Activated CD8-positive, alpha-beta memory T cell treated with anti-CD3 and anti-CD28 coated beads, Interleukin-2, amount 50 U/mL, for 1 hour (primary cell): Measurements from ENCODE around the gene LMNA.
"Not testable (repeated sequence)": the region's sequence is repeated elsewhere in the genome, so short reads cannot be mapped to it uniquely, and the experiment has no call there.

Source experiments
- DNase-seq: peaks from one replicate; pipeline ENCODE4 v3.0.0-alpha.2; 2020; ENCODE audit errors: extremely low read depth

The LMNA gene

GRCh38 chr1:156164125-156164831 lies 49.8 kb downstream of the LMNA start:
- DNase-seq, result no peak

GRCh38 chr1:156165083-156165482 lies 50.6 kb downstream of the LMNA start:
- no peak for DNase-seq

- DNase-seq, result no peak
These were observed 53.0 kb downstream of the LMNA start for GRCh38 chr1:156167536-156167935.

GRCh38 chr1:156172696-156173470 lies 58.4 kb downstream of the LMNA start:
- DNase-seq, result no peak

- DNase-seq, result no peak
These were observed 62.2 kb downstream of the LMNA start for GRCh38 chr1:156176610-156177210.

GRCh38 chr1:156177919-156178654 lies 63.6 kb downstream of the LMNA start:
- DNase-seq, result no peak

GRCh38 chr1:156180471-156180870 lies 66.0 kb downstream of the LMNA start:
- no peak for DNase-seq

- not testable (repeated sequence) for DNase-seq
These were observed 66.9 kb downstream of the LMNA start for GRCh38 chr1:156181391-156181924.

GRCh38 chr1:156182010-156182779 lies 67.7 kb downstream of the LMNA start:
- DNase-seq, result not testable (repeated sequence)

GRCh38 chr1:156186347-156187177 lies 72.1 kb downstream of the LMNA start:
- DNase-seq, result not testable (repeated sequence)
